Measurements from ENCODE around the gene NKD1. TPM values are rescaled to one million over a fixed set of nuclear protein-coding genes. Genes with fewer than 3 reads are reported as not detected.
A peak's percentile ranks its signal among the peaks of the same experiment; 100 is the strongest.

Gene NKD1
- total and polyA plus RNA-seq, 2 of the 8 experiments (the other 6 are each of a cell fraction or from before 2014, with no cell fraction given) = 0.70 to 4.5 TPM

DNA sequence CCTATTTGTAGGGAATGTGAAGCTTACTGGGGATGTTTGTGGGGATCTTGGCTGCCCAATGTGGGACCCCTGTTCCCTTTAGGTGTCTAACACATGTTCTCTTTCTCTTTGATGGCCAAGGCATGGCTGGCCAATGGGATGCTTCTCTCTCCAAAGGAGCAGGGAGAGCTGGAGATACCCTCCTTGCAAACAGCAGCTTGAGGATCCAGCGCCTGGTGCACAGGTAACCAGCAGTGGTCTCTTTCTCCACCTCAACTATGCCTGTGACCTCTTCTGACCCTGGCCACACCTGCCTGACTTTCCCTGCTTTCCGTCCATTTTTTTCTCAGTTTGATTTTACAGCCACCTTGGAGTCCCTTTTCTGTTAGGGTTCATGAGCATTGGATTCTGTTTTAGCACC lies 16.8 kb upstream of the NKD1 start:
- H2BK5ac ChIP-seq (ENCODE audit: low read depth, low read length) = no peak overlapping the region
- TF ChIP-seq NRF1 (IDR thresholded peaks at IDR 0.05; ENCODE audit: low read depth, low read length) (no peak), BCL11A (IDR thresholded peaks at IDR 0.05; ENCODE audit: low read depth in 2 of 2, low read length in 2 of 2) (no peak), CREB1 (IDR thresholded peaks at IDR 0.05) (no peak), RNF2 (IDR thresholded peaks at IDR 0.05; ENCODE audit: borderline replicate concordance, low read depth, low read length, missing control alignments, poor library complexity, severe bottlenecking) (no peak), EP300 (IDR thresholded peaks at IDR 0.05; ENCODE audit: borderline replicate concordance in 1 of 2, low read depth in 2 of 2, low read length in 2 of 2) (no peak)
- TF ChIP-seq, protein P1, sequence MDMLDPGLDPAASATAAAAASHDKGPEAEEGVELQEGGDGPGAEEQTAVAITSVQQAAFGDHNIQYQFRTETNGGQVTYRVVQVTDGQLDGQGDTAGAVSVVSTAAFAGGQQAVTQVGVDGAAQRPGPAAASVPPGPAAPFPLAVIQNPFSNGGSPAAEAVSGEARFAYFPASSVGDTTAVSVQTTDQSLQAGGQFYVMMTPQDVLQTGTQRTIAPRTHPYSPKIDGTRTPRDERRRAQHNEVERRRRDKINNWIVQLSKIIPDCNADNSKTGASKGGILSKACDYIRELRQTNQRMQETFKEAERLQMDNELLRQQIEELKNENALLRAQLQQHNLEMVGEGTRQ (IDR thresholded peaks at IDR 0.05; ENCODE audit: low read length) = no peak
- no peak overlapping the region; the same call in 1 of the 2 replicates for H4K8ac ChIP-seq (ENCODE audit: extremely low read depth, insufficient read depth, low read length)
- no peak overlapping the region for H4K91ac ChIP-seq (replicated peaks; ENCODE audit: insufficient read length, low read length)
- no peak overlapping the region for H3K23ac ChIP-seq (ENCODE audit: insufficient read length)
- FAIRE-seq (no peak), DNase-seq (ENCODE audit: low read depth in 1 of 2, low spot score in 2 of 2) (peak in 1 of 2 experiments; percentile 7)
- CTCF ChIA-PET (ENCODE audit: partially characterized antibody) = interaction anchor here (1.2 to 2.3 kb wide), 5 partner anchors 9 to 162 kb away, joined by 3 to 11 read pairs (median 5); no protein-coding TSS in a partner anchor
- H3K18ac ChIP-seq (ENCODE audit: extremely low read depth, low read length) = no peak overlapping the region
- H4K20me1 ChIP-seq (replicated peaks in 1 of 2; ENCODE audit: control insufficient read depth in 1 of 2, insufficient read depth in 2 of 2, low read length in 2 of 2) = no peaks in the 10 kb centered on the region
- no peak overlapping the region for H3K4me3 ChIP-seq (ENCODE audit: extremely low read depth in 1 of 4, insufficient read depth in 2 of 4, low read depth in 3 of 4, low read length in 4 of 4)
- no peak overlapping the region for H2BK20ac ChIP-seq (ENCODE audit: low read length)
- no peak overlapping the region for H2BK15ac ChIP-seq (ENCODE audit: low read length)
- H2BK12ac ChIP-seq (ENCODE audit: low read depth, low read length) = no peak overlapping the region
- H3K4ac ChIP-seq (replicated peaks; ENCODE audit: insufficient read length, low read depth, low read length) = no peak overlapping the region
- H3K79me2 ChIP-seq (ENCODE audit: control insufficient read depth in 1 of 2, insufficient read depth in 2 of 2, low read length in 2 of 2) = no peaks in the 10 kb centered on the region
- H3K56ac ChIP-seq (replicated peaks; ENCODE audit: insufficient read length, low read depth, low read length) = no peak overlapping the region
- no peak overlapping the region for H2BK120ac ChIP-seq (replicated peaks; ENCODE audit: low read depth, low read length)
- H3K79me1 ChIP-seq (ENCODE audit: low read depth, low read length) = no peaks in the 10 kb centered on the region
- no peak overlapping the region for H2AK5ac ChIP-seq (ENCODE audit: low read depth, low read length)
- H3K4me1 ChIP-seq (replicated peaks in 1 of 4; ENCODE audit: control insufficient read depth in 3 of 4, insufficient read depth in 4 of 4, low read length in 3 of 4) = no peaks in the 10 kb centered on the region
- H3K9me3 ChIP-seq (ENCODE audit: insufficient read depth in 2 of 2, low read depth in 1 of 2, low read length in 1 of 2) = peaks cover 10% of the 10 kb centered on the region in 2 experiments
- H3K23me2 ChIP-seq (ENCODE audit: low read depth, low read length) = no peaks in the 10 kb centered on the region
- POLR2A ChIA-PET (ENCODE audit: partially characterized antibody) = no interaction called here
- H3K4me2 ChIP-seq (ENCODE audit: insufficient read depth in 1 of 2, low read depth in 2 of 2, low read length in 2 of 2) = no peak overlapping the region
- H3K27ac ChIP-seq (ENCODE audit: low read depth, low read length) = no peak overlapping the region
- no peak overlapping the region for H2AFZ ChIP-seq (ENCODE audit: low read length)
- H3K36me3 ChIP-seq (ENCODE audit: control insufficient read depth in 2 of 4, insufficient read depth in 4 of 4, low read length in 3 of 4) = no peaks in the 10 kb centered on the region
- H4K5ac ChIP-seq (ENCODE audit: insufficient read length, low read depth, low read length) = no peak overlapping the region
- 73% methylated on average over 2 of the region's 2 CpGs; no CpG with 5 or more reads in 1 of the 2 experiments for WGBS, 2 experiments (ENCODE audit: extremely low coverage in 1 of 2, insufficient coverage in 1 of 2, insufficient read length in 1 of 2, insufficient replicate concordance in 2 of 2, low coverage in 1 of 2, low lambda C conversion rate in 2 of 2, missing lambda C conversion rate in 1 of 2)
- no peak overlapping the region for H3K9ac ChIP-seq (replicated peaks in 1 of 4; ENCODE audit: extremely low read depth in 1 of 4, low read depth in 3 of 4, low read length in 3 of 4)
- no peaks in the 10 kb centered on the region; a peak in 1 of 7 replicates for H3K27me3 ChIP-seq (replicated peaks in 1 of 4; ENCODE audit: control insufficient read depth in 3 of 4, extremely low read depth in 1 of 4, insufficient read depth in 3 of 4, low read length in 3 of 4)
- H3K14ac ChIP-seq (ENCODE audit: insufficient read length) = no peak overlapping the region

Measured in H1 (cell line).